AG04450 (cell line): ENCODE measurements around the gene ACTL7B. TPM values are rescaled to one million over a fixed set of nuclear protein-coding genes. Genes with fewer than 3 reads are reported as not detected.

ENCODE experiments used
- CTCF ChIA-PET: fragments of 300-600, 350-600 bp; formaldehyde crosslinking; extraction: SDS; loops from one replicate; lab custom pipeline; 2022; ENCODE audit warnings: antibody characterized with exemption, inconsistent platforms; lab: Charles Lee
- POLR2A ChIA-PET: fragments of 350-600 bp; formaldehyde crosslinking; extraction: SDS; loops from one replicate; lab custom pipeline; 2021; ENCODE audit warnings: antibody characterized with exemption, inconsistent platforms; lab: Yijun Ruan, JAX
- DNase-seq: peaks from one replicate; pipeline ENCODE4 v3.0.0-alpha.2; 2011; ENCODE audit warnings: low read depth, low spot score
- H3K27ac ChIP-seq: one replicate; pipeline ENCODE4 v1.5.1; 2012; ENCODE audit warnings: low read depth, low read length, control low read depth
- H3K27me3 ChIP-seq: one replicate; pipeline ENCODE4 v1.6.0; 2012; ENCODE audit warnings: low read length; ENCODE audit not compliant: control insufficient read depth, insufficient read depth
- H3K4me3 ChIP-seq: 2 replicates; pipeline ENCODE4 v1.5.1; 2011; ENCODE audit warnings: mild to moderate bottlenecking, low read depth, low read length, control low read depth
- H3K9me3 ChIP-seq: 2 replicates; pipeline ENCODE4 v1.5.1; 2012; ENCODE audit warnings: low read length; ENCODE audit not compliant: control insufficient read depth, insufficient read depth
- CTCF ChIP-seq: IDR thresholded peaks from 2 replicates; pipeline ENCODE4 v1.5.1; 2011; ENCODE audit warnings: low read depth, low read length, control low read depth, inconsistent platforms
- polyA plus RNA-seq: library from polyadenylated mRNA; depleted of rRNA; stranded (reverse); fragments of >200 nt; gene quantifications from 2 replicates; pipeline ENCODE4 v1.2.3, GENCODE V29; 2011

ACTL7B gene
- polyA plus RNA-seq, 1 experiment: not detected

- ChIA-PET CTCF (no interaction called here), POLR2A (no interaction called here)
- TF ChIP-seq CTCF: no peak
- H3K4me3 ChIP-seq: no peak overlapping the region
- H3K27ac ChIP-seq: no peak overlapping the region
- no peaks in the 10 kb centered on the region for H3K27me3 ChIP-seq
- no peaks in the 10 kb centered on the region for H3K9me3 ChIP-seq
- no peak for DNase-seq
Observed at GRCh38 chr9:108876425-108876824, 20.6 kb upstream of the ACTL7B start.

- POLR2A ChIA-PET: no interaction called here
- Histone ChIP-seq H3K27me3 (no peaks in the 10 kb centered on the region), H3K4me3 (no peak overlapping the region), H3K27ac (no peak overlapping the region), H3K9me3 (no peaks in the 10 kb centered on the region)
- DNase-seq: no peak
- CTCF ChIA-PET: no interaction called here
- no peak for TF ChIP-seq CTCF
Observed at GRCh38 chr9:108874058-108874788, 18.4 kb upstream of the ACTL7B start.

GRCh38 chr9:108869092-108869725 lies 13.4 kb upstream of the ACTL7B start:
- CTCF ChIA-PET: no interaction called here

GRCh38 chr9:108867829-108868228 lies 12.0 kb upstream of the ACTL7B start:
- CTCF ChIA-PET: interaction anchor here (0.8 kb wide), 1 partner anchor 1527 kb away, joined by 3 read pairs; no protein-coding TSS in a partner anchor
- H3K27me3 ChIP-seq: no peaks in the 10 kb centered on the region
- no peak for DNase-seq
- H3K4me3 ChIP-seq: no peak overlapping the region
- H3K27ac ChIP-seq: no peak overlapping the region
- H3K9me3 ChIP-seq: peaks cover 2% of the 10 kb centered on the region; the same call in 1 of the 2 replicates
- no peak for TF ChIP-seq CTCF
- POLR2A ChIA-PET: no interaction called here

More at GRCh38 chr9:108869092-108869725, 13.4 kb upstream of the ACTL7B start:
- H3K4me3 ChIP-seq: no peak overlapping the region
- H3K27ac ChIP-seq: no peak overlapping the region
- DNase-seq: no peak
- H3K9me3 ChIP-seq: no peaks in the 10 kb centered on the region
- no peak for TF ChIP-seq CTCF
- no peaks in the 10 kb centered on the region for H3K27me3 ChIP-seq
- POLR2A ChIA-PET: no interaction called here

GRCh38 chr9:108867116-108867515 lies 11.3 kb upstream of the ACTL7B start:
- POLR2A ChIA-PET: no interaction called here
- Histone ChIP-seq H3K27me3 (no peaks in the 10 kb centered on the region), H3K9me3 (peaks cover 3% of the 10 kb centered on the region; the same call in 1 of the 2 replicates), H3K27ac (no peak overlapping the region), H3K4me3 (no peak overlapping the region)
- TF ChIP-seq CTCF: no peak
- no peak for DNase-seq
- CTCF ChIA-PET: no interaction called here
